ENCODE data around the gene HMG20B.
A peak's percentile ranks its signal among the peaks of the same experiment; 100 is the strongest.

HMG20B gene

GRCh38 chr19:3537101-3537437, 35.7 kb upstream of the HMG20B start:
- no peak for DNase-seq (ENCODE audit: low spot score)

DNA sequence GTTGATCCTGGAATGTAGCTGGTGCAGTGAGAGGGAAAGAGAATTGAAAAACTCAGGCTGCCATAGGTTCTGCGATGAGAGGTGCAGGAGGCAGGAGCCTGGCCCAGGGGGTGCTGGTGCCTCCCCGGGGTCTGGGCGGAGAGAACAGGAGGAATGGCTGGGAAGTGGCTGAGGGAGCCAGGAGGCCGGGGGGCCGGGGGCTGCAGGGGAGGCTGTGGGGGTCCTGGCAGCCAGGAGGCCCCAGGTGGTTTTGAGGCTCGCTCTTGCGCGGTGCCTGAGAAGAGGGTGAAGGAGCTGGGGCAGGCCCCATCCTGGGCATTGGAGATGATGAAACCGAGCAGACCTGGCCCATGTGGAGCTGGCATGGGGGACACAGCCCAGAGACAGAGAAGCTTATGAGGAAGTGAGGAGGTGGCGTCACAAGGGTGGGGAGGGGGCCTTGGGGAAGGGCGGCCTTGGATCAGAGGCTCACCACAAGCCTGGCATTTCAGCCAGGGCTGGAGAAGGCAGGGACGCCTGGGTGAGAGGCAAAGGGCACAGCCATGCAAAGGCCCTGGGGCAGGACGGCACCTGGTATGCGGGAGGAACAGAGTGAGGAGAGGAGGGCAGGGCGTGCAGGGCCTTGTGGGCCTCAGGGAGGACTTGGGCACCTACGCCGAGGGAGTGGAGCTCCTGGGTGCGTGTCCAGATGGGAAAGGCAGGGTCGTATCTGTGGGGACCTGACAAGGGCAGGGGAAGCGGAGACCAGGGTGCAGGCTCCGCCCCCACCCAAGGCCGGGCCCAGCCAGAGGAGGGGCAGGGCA, 35.1 kb upstream of the HMG20B start:
- no peak for DNase-seq (ENCODE audit: low spot score)

DNA sequence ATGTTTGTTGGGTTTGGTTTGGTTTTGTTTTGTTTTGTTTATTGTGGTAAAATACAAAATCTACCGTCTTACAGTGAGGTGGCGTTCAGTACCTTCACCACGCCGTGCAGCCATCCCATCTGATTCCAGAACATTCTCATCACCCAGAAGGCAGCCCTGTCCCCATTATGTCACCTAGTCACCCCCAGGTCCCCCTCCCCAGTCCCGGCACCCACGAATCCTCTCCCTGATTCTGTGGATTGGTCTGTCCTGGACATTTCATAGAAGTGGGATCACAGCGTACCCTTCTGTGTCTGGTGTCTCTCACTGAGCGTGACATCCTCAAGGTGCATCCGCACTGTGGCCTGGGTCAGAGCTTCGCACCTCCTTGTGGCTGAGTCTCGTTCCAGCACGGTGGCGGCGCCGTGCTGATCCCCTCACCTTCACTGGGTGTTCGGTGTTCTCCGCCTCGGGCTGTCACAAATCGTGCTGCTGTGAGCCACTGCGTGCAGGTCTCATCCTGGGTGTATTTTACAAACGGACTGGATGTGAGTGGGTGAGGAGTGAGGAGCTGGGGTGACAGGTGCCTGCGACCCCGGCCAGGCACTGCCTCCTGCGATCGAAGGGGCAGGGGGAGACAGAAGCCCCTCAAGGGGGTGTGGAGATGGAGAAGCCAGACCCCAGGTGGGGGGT, 34.4 kb upstream of the HMG20B start:
- no peak for DNase-seq (ENCODE audit: low spot score)

DNA sequence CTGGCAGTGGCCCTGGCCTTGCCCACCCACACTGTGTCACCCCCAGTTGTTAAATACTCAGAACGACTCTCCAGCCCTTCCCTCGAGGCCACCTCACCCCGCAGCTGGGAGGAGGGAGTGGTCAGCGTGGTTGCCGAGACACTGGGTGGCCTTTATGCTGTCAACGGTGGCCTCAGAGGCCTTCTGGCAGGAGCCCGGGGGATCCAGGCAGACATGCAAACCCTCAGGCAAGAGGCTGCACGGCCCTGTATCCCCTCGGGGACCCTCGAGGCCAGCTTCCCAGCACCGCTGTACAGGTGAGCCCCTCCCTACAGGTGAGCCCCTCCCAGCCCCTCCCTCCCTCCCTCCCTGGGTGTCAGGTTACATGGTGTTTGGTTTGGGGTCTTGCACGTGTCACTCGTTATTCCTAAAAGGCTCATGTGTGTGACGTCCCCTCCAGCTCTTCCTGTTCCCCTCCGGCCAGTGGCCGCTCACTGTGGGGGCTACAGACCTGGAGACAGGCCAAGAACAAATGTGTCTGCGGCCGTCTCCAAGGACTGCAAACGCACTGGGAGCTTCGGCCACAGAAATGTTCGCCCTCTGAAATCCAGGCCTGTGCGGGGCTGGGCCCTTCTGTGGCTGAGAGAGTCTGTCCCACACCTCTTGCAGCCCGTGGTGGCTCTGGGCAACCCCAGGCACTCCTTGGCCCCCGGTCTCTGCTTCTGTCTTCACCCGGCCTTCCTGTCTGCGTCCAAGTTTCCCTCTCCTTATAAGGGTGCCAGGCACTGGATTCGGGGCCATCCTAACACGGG, 33.6 kb upstream of the HMG20B start, which contains the start of gene TEKTIP1:
Gene TEKTIP1, plus strand, starts transcription at position 210 of the 791 bp plus-strand sequence. Its CDS starts 4 bp downstream, at position 214.
- no peak for DNase-seq (ENCODE audit: low spot score)

DNA sequence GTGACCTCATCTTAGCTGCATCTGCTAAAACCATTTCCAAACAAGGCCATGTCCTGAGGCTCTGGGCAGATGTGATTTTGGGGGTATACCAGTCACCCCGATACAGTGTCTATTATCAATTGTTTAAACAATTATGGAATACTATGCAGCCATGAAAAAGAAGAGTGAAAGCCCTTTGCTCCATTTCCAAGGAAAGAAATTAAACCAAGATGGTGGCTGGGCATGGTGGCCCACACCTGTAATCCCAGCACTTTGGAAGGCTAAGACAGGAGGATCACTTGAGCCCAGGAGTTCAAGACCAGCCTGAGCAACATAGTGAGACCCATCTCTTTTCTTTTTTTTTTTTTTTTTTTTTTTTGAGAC, 33.0 kb upstream of the HMG20B start:
- DNase-seq (ENCODE audit: low spot score) = no peak

DNA sequence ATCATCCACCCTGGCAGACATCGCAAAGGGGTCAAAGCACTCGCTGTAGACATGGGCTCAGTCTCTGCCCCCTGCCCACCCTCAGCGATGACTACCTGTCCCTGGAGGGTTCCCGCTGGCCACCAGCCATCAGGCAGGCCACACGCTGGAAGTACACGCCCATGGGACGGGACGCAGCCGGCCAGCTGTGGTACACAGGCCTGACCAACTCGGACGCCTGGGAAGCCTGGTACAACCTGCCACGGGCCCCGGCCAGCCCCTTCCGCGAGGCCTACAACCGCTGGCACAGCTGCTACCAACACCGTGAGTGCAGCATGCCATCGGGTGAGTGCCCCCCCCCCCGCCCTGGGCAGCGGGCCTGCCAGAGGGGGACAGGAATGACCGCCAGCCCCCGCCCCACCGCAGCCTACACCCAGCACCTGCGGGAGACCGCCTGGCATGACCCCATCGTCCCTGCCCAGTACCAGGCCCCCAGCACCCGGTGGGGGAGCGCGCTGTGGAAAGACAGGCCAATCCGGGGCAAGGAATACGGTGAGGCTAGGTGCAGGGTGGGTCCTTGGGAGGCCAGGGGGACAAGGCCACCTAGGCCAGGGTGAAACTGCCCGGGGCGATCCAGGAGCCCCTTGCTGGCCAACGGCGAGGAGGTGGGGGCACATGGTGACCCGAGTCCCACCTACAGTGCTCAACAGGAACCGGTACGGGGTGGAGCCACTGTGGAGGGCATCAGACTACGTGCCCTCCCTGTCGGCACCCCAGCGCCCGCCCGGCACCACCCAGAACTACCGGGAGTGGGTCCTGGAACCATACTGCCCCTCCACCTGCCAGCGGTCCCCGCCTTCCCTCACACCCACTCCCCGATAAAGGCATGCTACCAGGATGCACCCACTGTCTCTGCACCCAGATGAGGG, 29.3 kb upstream of the HMG20B start:
- no peak for DNase-seq (ENCODE audit: low spot score)

- DNase-seq (ENCODE audit: low spot score) = no peak
Observed at GRCh38 chr19:3544058-3544376, 28.7 kb upstream of the HMG20B start.

GRCh38 chr19:3544742-3545668, 27.7 kb upstream of the HMG20B start:
- DNase-seq (ENCODE audit: low spot score) = peak; percentile 65

GRCh38 chr19:3545669-3546034, 27.1 kb upstream of the HMG20B start:
- DNase-seq (ENCODE audit: low spot score) = no peak

DNA sequence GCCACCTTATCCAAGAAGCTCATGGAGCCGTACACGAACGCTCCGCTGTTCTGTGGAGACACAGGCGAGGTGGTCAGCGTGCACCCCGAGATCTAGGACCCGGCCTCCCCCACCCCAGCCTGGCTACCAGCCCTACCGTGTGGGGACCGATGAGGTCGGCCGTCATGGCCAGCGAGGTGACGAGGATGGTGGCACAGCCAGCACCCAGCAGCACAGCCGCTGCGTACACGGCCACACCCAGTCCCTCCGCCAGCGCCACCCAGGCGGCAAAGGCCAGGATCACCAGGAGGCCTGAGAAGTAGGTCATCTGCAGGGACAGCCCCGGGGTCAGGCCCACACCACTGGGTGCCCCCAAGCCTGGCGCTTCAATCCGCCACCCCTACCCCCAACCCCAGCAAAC, 26.6 kb upstream of the HMG20B start:
- no peak for DNase-seq (ENCODE audit: low spot score)

- DNase-seq (ENCODE audit: low spot score) = no peak
Observed at GRCh38 chr19:3547301-3547731, 25.4 kb upstream of the HMG20B start.

DNA sequence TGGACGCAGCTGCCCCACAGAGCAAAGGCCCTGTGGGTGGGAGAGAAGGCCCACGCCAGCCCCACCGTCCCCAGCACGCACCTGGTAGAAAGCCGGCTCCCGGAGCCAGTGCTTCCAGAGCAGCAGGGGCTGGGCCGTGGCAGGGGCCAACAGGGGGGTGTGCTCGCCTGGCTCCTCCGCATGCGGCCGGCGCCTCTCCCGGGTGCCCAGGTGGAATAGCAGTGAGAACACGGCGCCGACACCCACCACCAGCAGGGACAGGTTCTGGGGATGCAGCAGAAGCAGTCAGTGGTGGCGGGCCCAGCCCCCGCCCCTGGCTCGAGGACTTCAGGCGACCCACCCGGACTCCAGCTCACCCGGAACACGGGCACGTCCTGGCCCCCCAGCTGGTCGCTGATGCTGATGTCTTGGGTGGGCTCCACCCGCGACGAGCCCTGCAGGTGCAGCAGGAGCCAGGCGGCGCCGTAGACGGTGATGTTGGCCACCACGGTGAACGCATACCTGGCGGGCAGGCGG, 24.9 kb upstream of the HMG20B start:
- no peak for DNase-seq (ENCODE audit: low spot score)

DNA sequence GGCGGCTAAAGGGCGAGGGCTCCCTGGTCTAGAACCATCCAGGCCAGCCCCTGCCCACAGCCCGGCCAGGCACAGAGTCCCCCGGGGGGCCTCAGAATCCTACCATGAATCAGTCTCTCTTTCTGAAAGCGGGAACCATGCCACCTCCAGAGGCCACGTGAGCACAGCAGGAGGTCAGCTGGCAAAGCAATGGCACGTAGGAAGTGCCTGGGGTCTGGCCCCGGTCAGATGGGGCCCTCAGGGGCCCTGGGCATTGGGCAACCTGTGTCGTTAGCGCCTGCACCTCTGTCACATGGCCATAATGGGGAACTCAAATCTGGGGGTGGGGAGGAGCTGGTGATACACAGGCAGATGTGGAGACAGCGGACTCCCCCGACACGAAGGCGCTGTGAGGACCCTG, 24.1 kb upstream of the HMG20B start:
- DNase-seq (ENCODE audit: low spot score) = no peak

DNA sequence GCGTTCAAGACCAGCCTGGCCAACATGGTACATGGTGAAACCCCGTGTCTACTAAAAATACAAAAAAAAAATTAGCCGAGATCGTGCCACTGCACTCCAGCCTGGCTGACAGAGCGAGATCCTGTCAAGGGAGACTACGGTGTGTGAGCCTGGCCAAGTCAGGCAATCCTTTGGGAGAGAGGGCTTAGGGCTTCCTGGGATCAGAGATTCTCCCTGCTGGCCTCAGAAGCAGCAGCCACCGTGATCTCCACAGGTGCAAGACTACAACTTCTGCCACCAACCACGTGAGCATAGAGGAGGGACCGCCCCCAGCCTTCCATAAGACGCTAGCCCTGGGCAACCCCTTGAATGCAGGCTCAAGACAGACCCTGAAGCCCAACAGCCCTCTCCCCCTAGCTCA, 22.9 kb upstream of the HMG20B start:
- no peak for DNase-seq (ENCODE audit: low spot score)

DNA sequence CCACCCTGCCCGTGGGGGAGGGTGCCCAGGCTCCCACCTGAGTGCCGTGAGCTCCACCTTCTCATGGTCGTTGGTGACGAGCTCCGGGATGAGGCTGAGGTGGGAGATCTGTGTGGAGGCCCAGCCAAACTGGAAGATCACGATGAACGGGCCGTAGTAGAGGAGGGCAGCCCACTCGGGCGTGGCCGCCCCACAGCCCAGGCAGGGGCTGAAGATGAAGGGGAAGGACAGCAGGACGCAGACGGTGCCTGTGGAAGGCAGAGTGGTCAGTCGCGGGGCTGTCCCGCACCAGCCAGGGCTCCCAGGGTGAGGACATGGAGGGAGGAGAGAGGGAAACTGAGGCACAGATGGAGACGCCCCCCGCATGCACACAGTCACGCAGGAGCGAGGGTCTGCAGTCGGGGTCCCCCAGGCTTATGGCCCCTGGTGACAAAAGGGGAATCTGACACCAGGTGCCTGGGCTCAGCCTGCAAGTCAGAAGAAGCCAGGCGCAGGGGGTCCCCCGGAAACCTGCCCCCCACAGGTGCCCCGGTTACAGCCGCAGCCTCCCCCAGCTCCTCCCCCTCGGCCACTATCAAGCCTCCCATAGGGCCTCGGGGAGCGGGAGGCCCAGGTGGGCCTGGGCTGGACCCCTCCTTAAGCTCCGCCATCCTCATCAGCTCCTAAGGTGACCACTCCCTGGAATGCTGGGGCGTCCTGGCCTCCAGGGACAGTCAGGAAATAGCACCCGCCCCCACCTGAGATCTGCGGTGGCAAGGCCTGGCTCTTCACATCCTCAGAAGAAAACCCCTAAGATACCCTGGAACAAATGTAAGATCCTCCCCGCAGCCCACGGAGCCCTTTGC, 21.6 kb upstream of the HMG20B start:
- DNase-seq (ENCODE audit: low spot score) = no peak

GRCh38 chr19:3551792-3552095, 21.0 kb upstream of the HMG20B start:
- DNase-seq (ENCODE audit: low spot score) = no peak

DNA sequence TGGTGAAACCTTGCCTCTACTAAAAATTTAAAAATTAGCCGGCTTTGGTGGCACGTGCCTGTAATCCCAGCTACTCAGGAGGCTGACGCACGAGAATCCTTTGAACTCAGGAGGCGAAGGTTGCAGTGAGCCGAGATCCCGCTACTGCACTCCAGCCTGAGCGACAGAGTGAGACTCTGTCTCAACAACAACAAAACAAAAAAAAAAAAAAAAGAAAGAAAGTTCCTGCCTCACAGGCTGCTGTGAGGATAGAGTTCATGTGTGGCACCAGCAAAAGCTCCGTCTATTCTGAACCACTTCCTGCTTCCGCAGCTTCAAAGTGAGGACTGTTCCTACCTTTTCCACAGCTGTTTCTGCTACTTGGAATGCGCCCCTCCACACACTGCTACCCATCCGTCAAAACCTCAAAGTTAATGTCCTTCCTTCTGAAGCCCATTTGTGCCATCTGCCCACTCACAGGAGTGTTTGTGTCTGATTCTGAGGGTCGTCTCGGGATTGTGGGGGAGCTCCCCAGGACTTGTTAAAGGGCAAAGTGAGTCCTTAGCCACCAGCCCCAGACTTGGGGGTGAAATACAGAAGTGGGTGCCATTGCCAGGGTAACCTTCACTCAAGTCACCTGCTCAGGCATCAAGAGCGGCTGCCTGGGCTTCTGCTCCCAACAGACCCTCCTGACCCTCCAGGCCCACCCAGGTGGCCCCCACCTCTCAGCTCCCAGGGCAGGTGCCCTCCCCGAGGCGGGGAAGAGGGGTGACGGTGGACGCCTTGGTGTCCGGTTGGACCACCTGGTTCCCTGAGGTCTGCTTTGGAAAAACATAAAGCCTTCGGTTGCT, 18.3 kb upstream of the HMG20B start:
- DNase-seq (ENCODE audit: low spot score) = peak; percentile 69

- DNase-seq (ENCODE audit: low spot score) = no peak
Observed at GRCh38 chr19:3555653-3556422, 16.9 kb upstream of the HMG20B start.

Data from CD4-positive, alpha-beta T cell treated with Interleukin-6 at 100 ng/mL for 8 hours (primary cell).